Measurements from ENCODE around the gene ATOSA. TPM values are rescaled to one million over a fixed set of nuclear protein-coding genes. Genes with fewer than 3 reads are reported as not detected.

The ATOSA gene
- total and polyA plus RNA-seq, 9 donors: 21.3 to 74.6 (median 30.9) TPM

DNA sequence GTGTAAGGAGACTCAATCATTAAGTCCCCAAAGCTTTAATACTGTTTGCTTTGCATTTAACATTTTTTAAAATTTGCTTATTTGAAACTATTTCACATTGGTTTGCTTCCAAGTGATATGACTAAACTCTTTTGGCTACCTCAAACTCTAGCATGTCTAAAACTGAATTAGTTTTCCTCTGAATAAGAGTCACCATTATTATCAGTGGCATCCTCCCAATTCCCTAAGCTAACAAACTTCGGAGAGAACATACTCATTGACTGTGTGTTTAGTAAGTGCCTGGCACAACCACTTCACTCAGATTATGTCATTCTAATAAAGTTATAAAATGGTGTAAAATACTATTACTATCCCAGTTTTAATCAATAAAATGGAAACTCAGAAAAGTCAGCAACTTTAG is 21.9 kb downstream of the ATOSA start:
- Histone ChIP-seq H3K27ac (no peak overlapping the region), H3K4me1 (ENCODE audit: insufficient read depth) (peaks cover 3% of the 10 kb centered on the region)

DNA sequence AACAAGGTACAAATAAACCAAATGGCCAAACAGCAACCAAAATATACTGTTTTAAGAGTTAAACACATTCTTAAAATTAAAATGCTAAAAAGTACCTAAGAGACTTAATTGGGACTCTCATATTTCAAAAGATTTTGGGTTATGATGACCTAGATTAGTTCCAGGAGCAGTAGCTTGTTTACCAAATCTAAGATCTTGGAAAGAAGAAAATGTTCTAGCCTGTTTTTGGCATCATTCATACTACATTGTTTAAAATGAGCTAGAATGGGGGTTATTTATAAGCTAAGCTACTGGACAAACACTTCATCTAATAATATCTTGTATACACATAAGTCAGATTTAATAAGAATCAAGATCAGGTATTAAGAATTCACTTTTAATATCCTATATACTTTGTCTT is 22.8 kb downstream of the ATOSA start:
- DNase-seq: no peak
- H3K9me3 ChIP-seq: no peaks in the 10 kb centered on the region
- H3K27me3 ChIP-seq: no peaks in the 10 kb centered on the region
- TF ChIP-seq EP300 (IDR thresholded peaks at IDR 0.05) (no peak), POLR2A (IDR thresholded peaks at IDR 0.05) (no peak)
- TF ChIP-seq, protein P1, sequence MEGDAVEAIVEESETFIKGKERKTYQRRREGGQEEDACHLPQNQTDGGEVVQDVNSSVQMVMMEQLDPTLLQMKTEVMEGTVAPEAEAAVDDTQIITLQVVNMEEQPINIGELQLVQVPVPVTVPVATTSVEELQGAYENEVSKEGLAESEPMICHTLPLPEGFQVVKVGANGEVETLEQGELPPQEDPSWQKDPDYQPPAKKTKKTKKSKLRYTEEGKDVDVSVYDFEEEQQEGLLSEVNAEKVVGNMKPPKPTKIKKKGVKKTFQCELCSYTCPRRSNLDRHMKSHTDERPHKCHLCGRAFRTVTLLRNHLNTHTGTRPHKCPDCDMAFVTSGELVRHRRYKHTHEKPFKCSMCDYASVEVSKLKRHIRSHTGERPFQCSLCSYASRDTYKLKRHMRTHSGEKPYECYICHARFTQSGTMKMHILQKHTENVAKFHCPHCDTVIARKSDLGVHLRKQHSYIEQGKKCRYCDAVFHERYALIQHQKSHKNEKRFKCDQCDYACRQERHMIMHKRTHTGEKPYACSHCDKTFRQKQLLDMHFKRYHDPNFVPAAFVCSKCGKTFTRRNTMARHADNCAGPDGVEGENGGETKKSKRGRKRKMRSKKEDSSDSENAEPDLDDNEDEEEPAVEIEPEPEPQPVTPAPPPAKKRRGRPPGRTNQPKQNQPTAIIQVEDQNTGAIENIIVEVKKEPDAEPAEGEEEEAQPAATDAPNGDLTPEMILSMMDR (IDR thresholded peaks at IDR 0.05): no peak
- H3K4me3 ChIP-seq: no peak overlapping the region
- no peak overlapping the region for H3K27ac ChIP-seq
- intact Hi-C loops (cut with DNase I): no loop called here
- H3K36me3 ChIP-seq: no peaks in the 10 kb centered on the region
- H3K4me1 ChIP-seq (ENCODE audit: insufficient read depth): peaks cover 3% of the 10 kb centered on the region

More for the DNA sequence above, 21.9 kb downstream of the ATOSA start:
- 4 to 6% (median 4%) methylated on average over 1 of the region's 1 CpG for WGBS, 3 donors
- DNase-seq: no peak
- TF ChIP-seq EP300 (IDR thresholded peaks at IDR 0.05) (no peak), POLR2A (IDR thresholded peaks at IDR 0.05) (no peak)
- TF ChIP-seq, protein P1 (IDR thresholded peaks at IDR 0.05): no peak
- Histone ChIP-seq H3K4me3 (no peak overlapping the region), H3K9me3 (no peaks in the 10 kb centered on the region), H3K36me3 (no peaks in the 10 kb centered on the region), H3K27me3 (no peaks in the 10 kb centered on the region)
- intact Hi-C loops (cut with DNase I): no loop called here

DNA sequence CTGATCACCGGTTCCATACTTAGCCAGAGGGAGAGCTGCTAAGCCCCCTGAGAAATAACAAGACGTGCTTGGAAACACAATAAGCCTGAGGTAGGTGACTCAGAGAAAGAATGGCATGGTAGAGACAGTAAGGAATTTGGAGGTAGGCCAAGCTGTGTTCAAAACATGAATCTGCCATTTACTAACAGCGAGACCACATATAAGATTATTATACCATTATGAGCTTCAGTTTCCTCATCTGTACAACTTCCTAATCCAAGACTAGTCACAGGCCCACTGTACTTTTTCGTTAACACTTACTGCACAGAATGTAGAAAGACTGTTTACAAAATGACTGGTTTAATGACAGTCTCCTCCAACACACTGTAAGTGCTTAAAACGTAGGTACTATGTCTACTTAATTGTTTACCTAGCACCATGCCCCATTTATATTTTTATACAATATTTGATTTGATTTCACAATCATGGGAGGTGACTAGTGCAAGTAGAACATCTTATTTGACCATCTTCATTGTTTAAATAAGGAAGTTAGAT is 25.7 kb downstream of the ATOSA start:
- no peak for DNase-seq
- Histone ChIP-seq H3K27ac (peak overlapping the region in 1 of 2 donors; percentile 51), H3K9me3 (no peaks in the 10 kb centered on the region), H3K36me3 (no peaks in the 10 kb centered on the region), H3K4me3 (no peak overlapping the region), H3K27me3 (no peaks in the 10 kb centered on the region), H3K4me1 (ENCODE audit: insufficient read depth) (peaks cover 3% of the 10 kb centered on the region)
- TF ChIP-seq, protein P1 (IDR thresholded peaks at IDR 0.05): no peak
- TF ChIP-seq POLR2A (IDR thresholded peaks at IDR 0.05) (no peak), EP300 (IDR thresholded peaks at IDR 0.05) (no peak)
- intact Hi-C loops (cut with DNase I): no loop called here
- WGBS, 3 donors: 49 to 66% (median 57%) methylated on average over 5 of the region's 5 CpGs

DNA sequence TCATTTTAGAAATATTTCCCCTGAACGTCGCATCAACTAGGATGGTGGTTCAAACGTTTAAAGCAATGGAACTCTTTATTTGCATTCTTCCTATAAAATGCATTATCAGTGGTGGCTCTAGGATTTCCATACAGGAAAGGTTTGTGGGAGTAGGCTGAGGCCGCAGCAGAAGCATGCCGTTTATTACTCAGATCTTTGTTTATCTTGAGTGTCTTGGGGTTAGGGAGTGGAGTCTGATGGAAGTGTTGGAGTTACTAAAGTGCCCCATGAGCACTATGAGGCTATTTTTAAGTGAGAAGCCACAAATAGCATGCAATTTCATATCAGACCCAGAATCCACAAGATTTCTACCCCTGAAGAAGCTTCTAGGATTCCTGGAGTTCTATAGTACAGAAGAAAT is 26.2 kb downstream of the ATOSA start:
- intact Hi-C loops (cut with DNase I): no loop called here
- Histone ChIP-seq H3K27me3 (no peaks in the 10 kb centered on the region), H3K36me3 (no peaks in the 10 kb centered on the region), H3K27ac (peak overlapping the region in 1 of 2 donors; percentile 51), H3K9me3 (no peaks in the 10 kb centered on the region), H3K4me3 (no peak overlapping the region), H3K4me1 (ENCODE audit: insufficient read depth) (peaks cover 3% of the 10 kb centered on the region)
- TF ChIP-seq POLR2A (IDR thresholded peaks at IDR 0.05) (no peak), EP300 (IDR thresholded peaks at IDR 0.05) (no peak)
- 10 to 14% (median 13%) methylated on average over 5 of the region's 5 CpGs for WGBS, 3 donors
- no peak for DNase-seq

DNA sequence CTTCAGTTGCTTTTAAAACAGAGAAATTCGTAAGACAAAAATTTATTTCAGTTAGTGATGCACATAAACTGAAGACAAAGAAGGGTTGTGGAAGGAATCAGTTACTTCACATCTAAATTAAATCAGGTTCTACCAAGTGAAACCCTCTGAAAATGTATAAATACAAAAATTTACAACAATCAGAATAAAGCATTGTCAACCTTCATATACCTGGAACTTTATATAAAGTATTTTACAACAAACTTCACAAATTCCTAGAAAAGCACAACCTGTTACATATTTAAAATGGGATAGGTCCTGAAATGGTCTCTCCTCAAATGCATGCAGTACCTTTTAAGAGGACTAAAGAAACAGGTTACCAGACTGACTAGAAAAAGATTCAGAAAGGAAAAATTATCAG is 26.9 kb downstream of the ATOSA start:
- WGBS, 3 donors: 0 to 5% (median 3%) methylated on average over 1 of the region's 1 CpG
- Histone ChIP-seq H3K36me3 (no peaks in the 10 kb centered on the region), H3K4me1 (ENCODE audit: insufficient read depth) (peaks cover 3% of the 10 kb centered on the region), H3K4me3 (no peak overlapping the region), H3K9me3 (no peaks in the 10 kb centered on the region), H3K27me3 (no peaks in the 10 kb centered on the region), H3K27ac (peak overlapping the region in 1 of 2 donors; percentile 51)
- no peak for DNase-seq
- TF ChIP-seq POLR2A (IDR thresholded peaks at IDR 0.05) (no peak), EP300 (IDR thresholded peaks at IDR 0.05) (no peak)
- TF ChIP-seq, protein P1 (IDR thresholded peaks at IDR 0.05): no peak
- intact Hi-C loops (cut with DNase I): no loop called here

All from ovary (tissue), 9 donors.